ENCODE measurements around the gene GSAP. TPM values are rescaled to one million over a fixed set of nuclear protein-coding genes. Genes with fewer than 3 reads are reported as not detected.
"Not testable (repeated sequence)": the region's sequence is repeated elsewhere in the genome, so short reads cannot be mapped to it uniquely, and the experiment has no call there.

Gene GSAP
- total RNA-seq, 1 experiment from 2014 or later, result 6.5 TPM

- Histone ChIP-seq H3K4me1 (ENCODE audit: insufficient read depth, low read length) (peaks cover 4% of the 10 kb centered on the region; the same call in 1 of the 2 replicates), H3K9me2 (replicated peaks; ENCODE audit: low read length) (no peaks in the 10 kb centered on the region), H4K20me1 (ENCODE audit: low read length) (no peaks in the 10 kb centered on the region), H3K79me2 (ENCODE audit: low read length) (no peaks in the 10 kb centered on the region), H3K36me3 (ENCODE audit: low read depth, low read length) (no peaks in the 10 kb centered on the region), H3K9me3 (ENCODE audit: low read length) (no peaks in the 10 kb centered on the region), H2AFZ (ENCODE audit: low read length) (no peak overlapping the region), H3K27me3 (ENCODE audit: low read length) (no peaks in the 10 kb centered on the region), H3K4me2 (ENCODE audit: low read length) (no peak overlapping the region), H3K4me3 (ENCODE audit: low read length) (no peak overlapping the region), H3K27ac (ENCODE audit: low read length) (no peak overlapping the region), H3F3A (ENCODE audit: low read length, unreplicated experiment) (no peaks in the 10 kb centered on the region), H3K9ac (ENCODE audit: low read length) (no peak overlapping the region)
- DNase-seq (no peak), ATAC-seq (peak; percentile 20; the same call in 1 of the 2 replicates)
- intact Hi-C loops (cut with micrococcal nuclease), result no loop called here
- ChIA-PET CTCF (interaction anchor here (0.6 kb wide), 2 partner anchors 17 to 411 kb away, joined by 3 read pairs; no protein-coding TSS in a partner anchor), POLR2A (ENCODE audit: unreplicated experiment) (interaction anchor here (0.6 kb wide), 1 partner anchor 241 kb away, joined by 3 read pairs; no protein-coding TSS in a partner anchor)
- BruUV-seq (replicated peaks), result no TSS peak
- TF ChIP-seq CTCF (conservative IDR thresholded peaks at IDR 0.05; ENCODE audit: low read depth, low read length) (no peak), EZH2 (IDR thresholded peaks at IDR 0.05; ENCODE audit: low read length, unreplicated experiment) (no peak), EZH2phosphoT487 (IDR thresholded peaks at IDR 0.05; ENCODE audit: borderline replicate concordance, low read length) (no peak)
These were observed 67.0 kb downstream of the GSAP start for GRCh38 chr7:77349141-77349540.

GRCh38 chr7:77348371-77348813, 67.8 kb downstream of the GSAP start:
- Histone ChIP-seq H3K4me3 (ENCODE audit: low read length) (no peak overlapping the region), H3K9ac (ENCODE audit: low read length) (no peak overlapping the region), H3K36me3 (ENCODE audit: low read depth, low read length) (no peaks in the 10 kb centered on the region), H3K4me1 (ENCODE audit: insufficient read depth, low read length) (peaks cover 4% of the 10 kb centered on the region; the same call in 1 of the 2 replicates), H3K27me3 (ENCODE audit: low read length) (no peaks in the 10 kb centered on the region), H3K27ac (ENCODE audit: low read length) (no peak overlapping the region), H3K9me3 (ENCODE audit: low read length) (no peaks in the 10 kb centered on the region), H3K9me2 (replicated peaks; ENCODE audit: low read length) (no peaks in the 10 kb centered on the region), H3K4me2 (ENCODE audit: low read length) (no peak overlapping the region), H3F3A (ENCODE audit: low read length, unreplicated experiment) (no peaks in the 10 kb centered on the region), H3K79me2 (ENCODE audit: low read length) (no peaks in the 10 kb centered on the region), H4K20me1 (ENCODE audit: low read length) (no peaks in the 10 kb centered on the region), H2AFZ (ENCODE audit: low read length) (no peak overlapping the region)
- ChIA-PET CTCF (interaction anchor here (0.6 kb wide), 1 partner anchor 17 kb away, joined by 3 read pairs; no protein-coding TSS in a partner anchor), POLR2A (ENCODE audit: unreplicated experiment) (interaction anchor here (0.6 kb wide), 2 partner anchors 60 to 223 kb away, joined by 4 read pairs; no protein-coding TSS in a partner anchor)
- DNase-seq (peak; percentile 15), ATAC-seq (peak; percentile 65)
- intact Hi-C loops (cut with micrococcal nuclease), result no loop called here
- BruUV-seq (replicated peaks), result no TSS peak
- no peak for TF ChIP-seq CTCF (conservative IDR thresholded peaks at IDR 0.05; ENCODE audit: low read depth, low read length)
- no peak for TF ChIP-seq EZH2phosphoT487 (IDR thresholded peaks at IDR 0.05; ENCODE audit: borderline replicate concordance, low read length)
- TF ChIP-seq EZH2 (IDR thresholded peaks at IDR 0.05; ENCODE audit: low read length, unreplicated experiment), result no peak

- no peak overlapping the region for H3K9ac ChIP-seq (ENCODE audit: low read length)
- H3F3A ChIP-seq (ENCODE audit: low read length, unreplicated experiment), result no peaks in the 10 kb centered on the region
- TF ChIP-seq EZH2 (IDR thresholded peaks at IDR 0.05; ENCODE audit: low read length, unreplicated experiment) (no peak), EZH2phosphoT487 (IDR thresholded peaks at IDR 0.05; ENCODE audit: borderline replicate concordance, low read length) (no peak), CTCF (conservative IDR thresholded peaks at IDR 0.05; ENCODE audit: low read depth, low read length) (no peak)
- peaks cover 4% of the 10 kb centered on the region; the same call in 1 of the 2 replicates for H3K4me1 ChIP-seq (ENCODE audit: insufficient read depth, low read length)
- CTCF ChIA-PET, result interaction anchor here (0.6 kb wide), 2 partner anchors 113 to 167 kb away, joined by 3 to 5 read pairs; no protein-coding TSS in a partner anchor
- H3K27ac ChIP-seq (ENCODE audit: low read length), result no peak overlapping the region
- no peaks in the 10 kb centered on the region for H3K36me3 ChIP-seq (ENCODE audit: low read depth, low read length)
- H3K4me2 ChIP-seq (ENCODE audit: low read length), result no peak overlapping the region
- no peaks in the 10 kb centered on the region for H3K9me3 ChIP-seq (ENCODE audit: low read length)
- no peaks in the 10 kb centered on the region for H3K79me2 ChIP-seq (ENCODE audit: low read length)
- H3K4me3 ChIP-seq (ENCODE audit: low read length), result no peak overlapping the region
- H3K9me2 ChIP-seq (replicated peaks; ENCODE audit: low read length), result no peaks in the 10 kb centered on the region
- POLR2A ChIA-PET (ENCODE audit: unreplicated experiment), result interaction anchor here (0.6 kb wide), 1 partner anchor 196 kb away, joined by 5 read pairs; no protein-coding TSS in a partner anchor
- DNase-seq (no peak), ATAC-seq (no peak)
- intact Hi-C loops (cut with micrococcal nuclease), result no loop called here
- no peak overlapping the region for H2AFZ ChIP-seq (ENCODE audit: low read length)
- H4K20me1 ChIP-seq (ENCODE audit: low read length), result no peaks in the 10 kb centered on the region
- BruUV-seq (replicated peaks), result no TSS peak
- no peaks in the 10 kb centered on the region for H3K27me3 ChIP-seq (ENCODE audit: low read length)
These were observed 69.7 kb downstream of the GSAP start for GRCh38 chr7:77346441-77346840.

- CTCF ChIA-PET; BruUV-seq (replicated peaks); H3K27me3 ChIP-seq (ENCODE audit: low read length): not testable (repeated sequence)
These were observed 70.7 kb downstream of the GSAP start for GRCh38 chr7:77345426-77345825.

More at GRCh38 chr7:77345426-77345825, 70.7 kb downstream of the GSAP start:
- H3K4me3 ChIP-seq (ENCODE audit: low read length); DNase-seq; H3K4me2 ChIP-seq (ENCODE audit: low read length); intact Hi-C loops (cut with micrococcal nuclease); H3K9me2 ChIP-seq (replicated peaks; ENCODE audit: low read length); H3K36me3 ChIP-seq (ENCODE audit: low read depth, low read length); H3K9me3 ChIP-seq (ENCODE audit: low read length); POLR2A ChIA-PET (ENCODE audit: unreplicated experiment); H4K20me1 ChIP-seq (ENCODE audit: low read length); H3K79me2 ChIP-seq (ENCODE audit: low read length); ATAC-seq; H3K4me1 ChIP-seq (ENCODE audit: insufficient read depth, low read length); H2AFZ ChIP-seq (ENCODE audit: low read length); H3F3A ChIP-seq (ENCODE audit: low read length, unreplicated experiment); H3K9ac ChIP-seq (ENCODE audit: low read length); H3K27ac ChIP-seq (ENCODE audit: low read length): not testable (repeated sequence)
